Measurements from ENCODE around the gene PLCB4. TPM values are rescaled to one million over a fixed set of nuclear protein-coding genes. Genes with fewer than 3 reads are reported as not detected.

PLCB4 gene
- total RNA-seq, 1 experiment from 2014 or later: 10.1 TPM

DNA sequence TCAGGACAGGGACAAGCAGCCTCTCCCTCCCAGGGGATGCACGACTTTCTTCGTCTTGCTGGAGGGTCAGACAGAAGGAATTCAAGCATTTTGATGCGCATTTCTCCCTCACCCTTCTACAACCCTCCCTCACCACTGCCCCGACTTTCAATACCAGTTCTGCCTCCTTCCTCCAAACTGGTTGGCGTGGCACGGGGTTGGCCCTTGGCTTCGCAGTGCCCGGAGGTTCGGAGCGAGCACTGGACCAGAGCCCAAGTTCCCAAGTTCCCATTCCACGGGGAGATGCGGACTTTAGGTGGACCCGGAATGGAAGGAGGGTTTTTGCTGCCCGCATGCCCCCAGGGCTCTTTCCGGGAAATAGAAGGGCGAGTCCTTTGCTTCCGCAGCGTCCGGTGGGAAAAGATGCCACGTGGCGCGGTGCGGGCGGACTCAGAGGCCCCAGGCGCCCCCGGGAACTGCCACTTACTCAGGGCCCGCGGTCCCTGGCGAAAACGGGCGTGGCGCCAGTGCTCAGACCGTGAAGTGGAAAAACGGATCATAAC lies 437.5 kb downstream of the PLCB4 start:
- Histone ChIP-seq H3K4me2 (ENCODE audit: insufficient read depth, insufficient read length, low read length) (peak overlapping the region; percentile 25), H2BK20ac (ENCODE audit: low read depth, low read length, poor library complexity, severe bottlenecking) (no peak overlapping the region), H3K79me2 (ENCODE audit: insufficient read depth, low read length) (no peaks in the 10 kb centered on the region), H3K9me3 (ENCODE audit: control insufficient read depth, low read depth, low read length) (no peaks in the 10 kb centered on the region), H3K27me3 (ENCODE audit: insufficient read depth, low read length) (peaks cover 47% of the 10 kb centered on the region; the same call in 1 of the 2 replicates), H3T11ph (ENCODE audit: low read length) (no peak overlapping the region), H3K23me2 (ENCODE audit: insufficient read length, low read depth, low read length, poor library complexity, severe bottlenecking) (peaks cover 3% of the 10 kb centered on the region), H4K20me1 (ENCODE audit: control insufficient read depth, insufficient read depth, insufficient read length) (no peaks in the 10 kb centered on the region), H3K4me1 (ENCODE audit: insufficient read depth, low read length) (no peaks in the 10 kb centered on the region; the same call in 1 of the 2 replicates), H3K56ac (ENCODE audit: insufficient read length, low read depth, low read length) (no peak overlapping the region), H3K9ac (ENCODE audit: extremely low read depth, insufficient read length, low read length) (no peak overlapping the region), H3K23ac (ENCODE audit: insufficient read length, low read depth, low read length) (no peak overlapping the region), H3K27ac (ENCODE audit: insufficient read length, low read depth, low read length) (no peak overlapping the region), H3K14ac (ENCODE audit: insufficient read depth, low read length) (no peak overlapping the region), H2BK120ac (ENCODE audit: low read depth, low read length, poor library complexity, severe bottlenecking) (no peak overlapping the region), H4K5ac (ENCODE audit: insufficient read length, low read depth, low read length) (no peak overlapping the region), H2BK15ac (ENCODE audit: low read depth, low read length) (no peak overlapping the region), H2BK5ac (ENCODE audit: insufficient read length, low read length) (no peak overlapping the region), H3K18ac (ENCODE audit: insufficient read length, low read depth, low read length) (no peak overlapping the region), H2BK12ac (ENCODE audit: insufficient read length, low read depth, low read length) (no peak overlapping the region), H4K8ac (replicated peaks; ENCODE audit: insufficient read length, low read depth, low read length) (no peak overlapping the region), H3K4ac (ENCODE audit: low read depth, low read length) (no peak overlapping the region), H2AK5ac (ENCODE audit: insufficient read length, low read length) (no peak overlapping the region), H3K79me1 (ENCODE audit: insufficient read depth, low read depth, low read length, poor library complexity, severe bottlenecking) (no peaks in the 10 kb centered on the region), H2AFZ (ENCODE audit: low read length) (no peak overlapping the region), H4K91ac (ENCODE audit: insufficient read length, low read depth, low read length) (no peak overlapping the region)
- no peaks in the 10 kb centered on the region for H3K36me3 Mint-ChIP-seq (ENCODE audit: insufficient read depth in 1 of 3, low read depth in 3 of 3)
- DNase-seq: no peak
- H3K27me3 Mint-ChIP-seq (ENCODE audit: low read depth): peaks cover 91% of the 10 kb centered on the region
- peaks cover 17 to 24% of the 10 kb centered on the region in 2 experiments for H3K4me1 Mint-ChIP-seq
- peak overlapping the region in 1 of 2 experiments; percentile 58; a peak in 1 of 5 replicates for H3K4me3 Mint-ChIP-seq
- peaks cover 1 to 4% of the 10 kb centered on the region in 2 experiments; a peak in 1 of 5 replicates for H3K9me3 Mint-ChIP-seq
- no CpG with 5 or more reads among the region's 34 CpGs for WGBS (ENCODE audit: extremely low coverage, insufficient read length, low lambda C conversion rate)
- no peak overlapping the region for H3K27ac Mint-ChIP-seq
- TF ChIP-seq, protein P1, sequence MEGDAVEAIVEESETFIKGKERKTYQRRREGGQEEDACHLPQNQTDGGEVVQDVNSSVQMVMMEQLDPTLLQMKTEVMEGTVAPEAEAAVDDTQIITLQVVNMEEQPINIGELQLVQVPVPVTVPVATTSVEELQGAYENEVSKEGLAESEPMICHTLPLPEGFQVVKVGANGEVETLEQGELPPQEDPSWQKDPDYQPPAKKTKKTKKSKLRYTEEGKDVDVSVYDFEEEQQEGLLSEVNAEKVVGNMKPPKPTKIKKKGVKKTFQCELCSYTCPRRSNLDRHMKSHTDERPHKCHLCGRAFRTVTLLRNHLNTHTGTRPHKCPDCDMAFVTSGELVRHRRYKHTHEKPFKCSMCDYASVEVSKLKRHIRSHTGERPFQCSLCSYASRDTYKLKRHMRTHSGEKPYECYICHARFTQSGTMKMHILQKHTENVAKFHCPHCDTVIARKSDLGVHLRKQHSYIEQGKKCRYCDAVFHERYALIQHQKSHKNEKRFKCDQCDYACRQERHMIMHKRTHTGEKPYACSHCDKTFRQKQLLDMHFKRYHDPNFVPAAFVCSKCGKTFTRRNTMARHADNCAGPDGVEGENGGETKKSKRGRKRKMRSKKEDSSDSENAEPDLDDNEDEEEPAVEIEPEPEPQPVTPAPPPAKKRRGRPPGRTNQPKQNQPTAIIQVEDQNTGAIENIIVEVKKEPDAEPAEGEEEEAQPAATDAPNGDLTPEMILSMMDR (conservative IDR thresholded peaks at IDR 0.05): no peak
